MM.1S (cell line): ENCODE results near the gene SNCAIP.

Source experiments
- CTCF ChIP-seq: fragments of 300-600 bp; sonication (generic); IDR thresholded peaks from 2 replicates; pipeline ENCODE4 v1.5.1; 2016; ENCODE audit warnings: antibody characterized with exemption, low read length, mixed read lengths
- EZH2 ChIP-seq: fragments of 300-600 bp; sonication (generic); optimal IDR thresholded peaks from 2 replicates; pipeline ENCODE3; 2017; ENCODE audit warnings: low read depth, mild to moderate bottlenecking, antibody characterized with exemption, low read length, mixed read lengths
- EZH2phosphoT487 ChIP-seq: fragments of 300-600 bp; sonication (generic); IDR thresholded peaks from 2 replicates; pipeline ENCODE4 v1.6.1; 2018; ENCODE audit warnings: antibody characterized with exemption, low read length

- TF ChIP-seq EZH2 (no peak), CTCF (no peak), EZH2phosphoT487 (no peak)
These were observed 72.8 kb downstream of the SNCAIP start for GRCh38 chr5:122384739-122385235.
